NCI-H1092 treated with DMSO at 0.1 percent for 48 hours (cell line): Measurements from ENCODE around the gene NUDT19.
"Not testable (repeated sequence)": the region's sequence is repeated elsewhere in the genome, so short reads cannot be mapped to it uniquely, and the experiment has no call there.

ENCODE experiments used
- DNase-seq: peaks from one replicate; lab custom pipeline; 2025; lab: John Stamatoyannopoulos, UW

The NUDT19 gene

GRCh38 chr19:32674931-32675719 lies 16.5 kb upstream of the NUDT19 start, which contains the start of gene ANKRD27:
Gene ANKRD27, minus strand, starts transcription at chr19:32675180. Its CDS starts 16,165 bp downstream, at chr19:32659015.
- DNase-seq, result peak; percentile 96

- peak; percentile 5 for DNase-seq
Measured at GRCh38 chr19:32675720-32676185, 15.9 kb upstream of the NUDT19 start, which contains the start of gene RGS9BP. Gene RGS9BP, plus strand, starts transcription at chr19:32675848. Its CDS starts 416 bp downstream, at chr19:32676264.

- DNase-seq, result peak; percentile 5
Measured at GRCh38 chr19:32676186-32676894, 15.3 kb upstream of the NUDT19 start.

GRCh38 chr19:32676895-32677359 lies 14.7 kb upstream of the NUDT19 start:
- no peak for DNase-seq

- no peak for DNase-seq
Measured at GRCh38 chr19:32677657-32678056, 14.0 kb upstream of the NUDT19 start.

- no peak for DNase-seq
Measured at GRCh38 chr19:32680986-32681385, 10.6 kb upstream of the NUDT19 start.

GRCh38 chr19:32682317-32682716 lies 9.3 kb upstream of the NUDT19 start:
- DNase-seq, result no peak

GRCh38 chr19:32686847-32687475 lies 4.7 kb upstream of the NUDT19 start:
- no peak for DNase-seq

GRCh38 chr19:32687681-32688080 lies 3.9 kb upstream of the NUDT19 start:
- no peak for DNase-seq

- no peak for DNase-seq
Measured at GRCh38 chr19:32688311-32688710, 3.3 kb upstream of the NUDT19 start.

GRCh38 chr19:32691952-32692726 lies 518 bp downstream of the NUDT19 start:
- DNase-seq, result no peak

GRCh38 chr19:32692727-32693061 lies 1.1 kb downstream of the NUDT19 start:
- DNase-seq, result peak; percentile 5

- DNase-seq, result not testable (repeated sequence)
Measured at GRCh38 chr19:32693151-32694108, 1.8 kb downstream of the NUDT19 start.

- not testable (repeated sequence) for DNase-seq
Measured at GRCh38 chr19:32694316-32694715, 2.7 kb downstream of the NUDT19 start.

GRCh38 chr19:32694851-32695250 lies 3.2 kb downstream of the NUDT19 start:
- DNase-seq, result not testable (repeated sequence)

- DNase-seq, result not testable (repeated sequence)
Measured at GRCh38 chr19:32695506-32695905, 3.9 kb downstream of the NUDT19 start.

- DNase-seq, result not testable (repeated sequence)
Measured at GRCh38 chr19:32696771-32697170, 5.2 kb downstream of the NUDT19 start.

- DNase-seq, result not testable (repeated sequence)
Measured at GRCh38 chr19:32700129-32700528, 8.5 kb downstream of the NUDT19 start.

GRCh38 chr19:32702010-32702409 lies 10.4 kb downstream of the NUDT19 start:
- DNase-seq, result peak; percentile 12

GRCh38 chr19:32704006-32704405 lies 12.4 kb downstream of the NUDT19 start:
- not testable (repeated sequence) for DNase-seq
